HL-60 (cell line): ENCODE measurements around the gene DOCK2.

Experiments
- DNase-seq, 2 experiments: peaks; one replicate each; pipeline ENCODE4 v3.0.0-alpha.2; 2010 to 2020; ENCODE audit warnings: low read depth in 1 of 2, low spot score in 1 of 2
- H3K27ac ChIP-seq: fragments of 250-450 bp; sonication (Bioruptor Pico); replicated peaks from 2 replicates; pipeline ENCODE4 v1.5.1; 2020; ENCODE audit warnings: mild to moderate bottlenecking, moderate library complexity
- H3K27me3 ChIP-seq: fragments of 250-450 bp; sonication (Bioruptor Pico); 2 replicates; pipeline ENCODE4 v1.5.1; 2021; ENCODE audit warnings: mild to moderate bottlenecking, moderate library complexity; ENCODE audit not compliant: insufficient read depth, poor library complexity, severe bottlenecking
- H3K4me3 ChIP-seq: replicated peaks from 2 replicates; pipeline ENCODE4 v1.5.1; 2011; ENCODE audit warnings: mild to moderate bottlenecking, control low read depth, low read length; ENCODE audit not compliant: insufficient read depth
- CTCF ChIP-seq: IDR thresholded peaks from one replicate; pipeline ENCODE4 v1.5.1; 2011; ENCODE audit warnings: low read length, control low read depth, inconsistent platforms; ENCODE audit not compliant: insufficient read depth
- GABPA ChIP-seq: IDR thresholded peaks from 2 replicates; pipeline ENCODE4 v1.6.1; 2012; ENCODE audit warnings: low read depth
- POLR2AphosphoS5 ChIP-seq: IDR thresholded peaks from 2 replicates; pipeline ENCODE4 v1.6.1; 2012; ENCODE audit warnings: low read depth
- REST ChIP-seq: IDR thresholded peaks from 2 replicates; pipeline ENCODE4 v1.6.1; 2012; ENCODE audit warnings: low read depth; ENCODE audit not compliant: insufficient replicate concordance
- SPI1 ChIP-seq: IDR thresholded peaks from 2 replicates; pipeline ENCODE4 v1.6.1; 2012; ENCODE audit warnings: low read depth, mild to moderate bottlenecking, borderline replicate concordance

Gene DOCK2

GRCh38 chr5:169592937-169593650, 44.0 kb upstream of the DOCK2 start:
- DNase-seq: no peak
- Histone ChIP-seq H3K4me3 (no peak overlapping the region), H3K27ac (no peak overlapping the region), H3K27me3 (no peaks in the 10 kb centered on the region)
- TF ChIP-seq CTCF (no peak), SPI1 (no peak), GABPA (no peak), REST (no peak), POLR2AphosphoS5 (no peak)

- no peak overlapping the region for H3K27ac ChIP-seq
- DNase-seq: no peak
- no peak overlapping the region for H3K4me3 ChIP-seq
- TF ChIP-seq POLR2AphosphoS5: no peak
- H3K27me3 ChIP-seq: no peaks in the 10 kb centered on the region
Measured at GRCh38 chr5:169595172-169595820, 41.8 kb upstream of the DOCK2 start.

GRCh38 chr5:169599451-169599850, 37.6 kb upstream of the DOCK2 start:
- DNase-seq: no peak
- Histone ChIP-seq H3K4me3 (no peak overlapping the region), H3K27ac (no peak overlapping the region), H3K27me3 (no peaks in the 10 kb centered on the region)
- TF ChIP-seq REST (no peak), POLR2AphosphoS5 (no peak), CTCF (no peak)

GRCh38 chr5:169602535-169602934, 34.5 kb upstream of the DOCK2 start:
- no peaks in the 10 kb centered on the region for H3K27me3 ChIP-seq
- no peak for DNase-seq
- no peak overlapping the region for H3K4me3 ChIP-seq
- H3K27ac ChIP-seq: no peak overlapping the region
- TF ChIP-seq GABPA (no peak), SPI1 (no peak), REST (no peak), CTCF (no peak), POLR2AphosphoS5 (no peak)
